IPS-NIHi11 (cell line): Measurements from ENCODE around the gene EYS.
"Not testable (repeated sequence)": the region's sequence is repeated elsewhere in the genome, so short reads cannot be mapped to it uniquely, and the experiment has no call there.

Source experiments
- DNase-seq: peaks from one replicate; pipeline ENCODE4 v3.0.0; 2012; ENCODE audit warnings: mixed read lengths, low spot score

EYS gene

DNA sequence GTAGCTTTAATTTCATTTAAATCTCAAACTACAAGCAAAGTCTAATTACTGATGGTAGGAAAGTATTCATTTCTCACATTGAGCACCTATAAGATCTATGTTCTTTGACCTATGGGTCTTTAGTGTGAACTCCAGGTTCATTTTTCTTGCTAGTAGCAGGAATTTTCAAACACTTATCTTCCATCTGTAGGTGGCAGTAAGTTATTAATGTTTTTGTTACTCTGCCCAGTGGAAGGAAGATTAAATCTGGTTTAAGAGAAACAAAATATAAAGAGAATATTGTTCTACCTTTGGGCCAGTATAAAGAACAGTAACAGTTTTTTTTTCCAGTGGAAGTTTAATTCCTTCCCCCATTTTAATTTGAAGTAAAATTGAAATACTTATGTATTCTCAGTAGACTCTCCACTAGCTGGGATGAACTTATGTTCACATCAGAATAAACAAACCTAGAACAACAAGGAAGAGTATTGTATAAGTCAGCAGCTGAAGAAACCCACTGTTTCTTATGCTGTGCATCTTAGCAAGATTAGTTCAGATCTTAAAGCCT is 1743.2 kb downstream of the EYS start:
- DNase-seq: no peak

DNA sequence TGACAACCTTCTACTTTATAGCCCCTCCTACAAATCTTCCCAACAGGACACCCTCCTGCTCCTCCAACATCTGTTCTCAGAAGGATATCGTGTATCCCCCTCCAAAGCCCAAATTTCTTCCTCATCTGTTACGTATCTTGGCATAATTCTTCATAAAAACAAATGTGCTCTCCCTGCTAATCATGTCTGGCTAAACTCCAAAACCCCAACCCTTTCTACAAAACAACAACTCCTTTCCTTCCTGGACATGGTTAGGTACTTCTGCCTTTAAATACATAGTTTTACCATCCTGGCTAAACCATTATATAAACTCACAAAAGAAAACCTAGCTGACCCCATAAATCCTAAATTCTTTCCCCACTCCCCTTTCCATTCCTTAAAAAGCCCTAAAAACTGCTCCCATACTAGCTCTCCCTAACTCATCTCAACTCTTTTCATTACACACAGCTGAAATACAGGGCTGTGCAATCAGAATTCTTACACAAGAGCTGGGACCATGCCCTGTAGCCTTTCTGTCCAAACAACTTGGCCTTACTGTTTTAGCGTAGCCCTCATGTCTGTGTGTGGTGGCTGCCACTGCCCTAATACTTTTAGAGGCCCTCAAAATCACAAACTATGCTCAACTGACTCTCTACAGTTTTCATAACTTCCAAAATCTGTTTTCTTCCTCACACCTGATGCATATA is 1753.5 kb downstream of the EYS start:
- DNase-seq: not testable (repeated sequence)

DNA sequence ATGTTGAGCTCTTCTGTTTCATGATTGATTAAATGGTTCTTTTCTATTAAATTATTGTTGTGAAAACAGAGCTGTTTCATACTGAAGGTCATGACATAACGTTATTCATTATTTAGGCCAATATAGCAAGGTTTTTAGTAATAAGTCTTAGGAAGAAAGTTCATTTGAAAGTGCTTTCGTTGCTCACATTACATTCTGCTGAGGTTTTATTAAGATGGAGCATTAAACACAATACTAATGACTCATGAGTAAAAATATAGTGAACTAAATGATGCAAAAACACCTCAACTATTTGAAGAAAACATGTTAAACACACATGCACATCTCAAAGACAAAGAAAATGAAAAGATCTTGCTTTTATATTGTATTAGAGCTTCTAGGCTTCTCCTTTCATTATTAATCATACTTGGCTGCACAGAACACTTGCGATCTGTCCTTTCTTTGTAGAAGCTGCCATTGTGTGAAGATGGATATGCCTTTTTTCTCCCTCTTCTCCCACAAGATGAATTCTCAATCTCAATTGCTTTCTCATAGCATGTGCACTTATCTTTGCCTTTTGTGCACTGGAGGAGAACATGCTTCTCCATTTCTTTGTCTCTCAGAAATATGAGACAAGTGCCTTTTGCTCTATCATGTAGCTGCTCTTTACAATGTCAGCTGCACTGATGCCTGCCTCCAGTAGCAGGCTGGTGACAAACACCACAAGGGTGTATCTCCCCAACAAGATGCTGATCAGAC is 1759.1 kb downstream of the EYS start:
- DNase-seq: no peak

DNA sequence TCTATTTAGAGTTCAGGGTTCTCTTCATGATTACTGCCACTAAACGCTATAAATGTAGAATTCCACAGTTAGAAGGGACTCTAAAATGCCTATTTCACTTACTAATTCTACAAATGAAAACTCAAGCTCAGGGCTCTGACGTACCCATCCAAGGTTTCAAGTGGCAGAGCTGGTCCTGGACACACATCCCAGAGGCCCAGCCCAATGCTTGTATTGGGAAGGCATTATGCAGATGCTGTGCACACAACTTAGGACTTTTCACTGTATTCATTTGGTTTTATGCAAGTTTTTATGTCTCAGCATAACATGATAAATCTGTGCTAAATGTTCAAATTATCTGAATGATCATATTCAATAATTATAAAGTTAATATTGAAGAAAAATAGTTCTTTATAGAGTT is 1761.0 kb downstream of the EYS start:
- no peak for DNase-seq

DNA sequence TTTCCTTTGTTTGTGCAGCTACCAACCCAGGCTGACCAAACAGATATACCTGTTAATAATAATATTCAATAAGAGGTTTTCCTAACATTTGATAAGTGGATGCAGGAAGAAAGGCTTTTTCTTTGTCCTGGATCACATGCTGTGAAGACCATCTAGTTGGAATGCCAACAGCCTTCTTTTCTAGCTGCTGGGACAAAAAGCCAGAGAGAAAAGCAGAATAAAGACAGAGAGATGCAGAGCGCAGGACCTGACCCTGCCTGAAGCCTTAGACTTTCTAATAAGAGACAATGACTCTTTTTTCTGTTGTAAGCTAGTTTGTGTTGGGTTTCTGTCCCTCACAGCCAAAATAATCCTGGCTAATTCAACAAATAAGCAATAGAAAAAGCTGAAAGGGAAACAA is 1763.2 kb downstream of the EYS start:
- peak; percentile 46 for DNase-seq

DNA sequence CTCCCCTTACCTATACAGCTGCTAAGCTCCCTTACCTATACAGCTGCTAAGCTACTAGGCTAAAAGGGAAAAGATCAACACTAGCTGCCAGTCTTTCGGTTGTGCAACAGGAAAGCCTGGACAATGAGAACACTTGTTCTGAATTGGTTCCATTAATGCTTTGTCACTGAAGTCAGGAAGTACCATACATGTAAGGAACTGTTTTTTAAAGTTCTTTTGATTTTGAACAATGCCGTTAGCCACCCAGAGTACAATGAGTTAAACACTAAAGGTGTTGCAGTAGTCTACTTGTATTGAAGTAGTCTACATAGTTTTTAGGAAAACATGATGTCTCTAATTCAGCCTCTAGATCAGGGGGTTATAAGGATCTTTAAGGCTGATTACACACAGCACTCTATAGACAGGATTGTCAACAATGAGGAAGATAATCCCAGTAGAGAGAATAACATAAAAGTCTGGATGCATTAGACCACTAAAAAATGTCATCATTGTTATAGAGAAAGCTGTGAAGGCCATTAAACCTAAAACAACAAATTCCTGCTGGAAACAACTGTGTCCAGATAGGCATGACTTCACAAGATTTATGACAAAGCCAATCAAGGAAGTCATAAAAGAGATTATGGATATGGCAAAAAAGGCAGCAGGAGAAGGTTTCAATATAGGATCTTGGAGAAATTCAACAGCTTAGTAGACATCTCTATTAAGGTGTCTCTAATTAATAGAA is 1765.1 kb downstream of the EYS start:
- DNase-seq: no peak

DNA sequence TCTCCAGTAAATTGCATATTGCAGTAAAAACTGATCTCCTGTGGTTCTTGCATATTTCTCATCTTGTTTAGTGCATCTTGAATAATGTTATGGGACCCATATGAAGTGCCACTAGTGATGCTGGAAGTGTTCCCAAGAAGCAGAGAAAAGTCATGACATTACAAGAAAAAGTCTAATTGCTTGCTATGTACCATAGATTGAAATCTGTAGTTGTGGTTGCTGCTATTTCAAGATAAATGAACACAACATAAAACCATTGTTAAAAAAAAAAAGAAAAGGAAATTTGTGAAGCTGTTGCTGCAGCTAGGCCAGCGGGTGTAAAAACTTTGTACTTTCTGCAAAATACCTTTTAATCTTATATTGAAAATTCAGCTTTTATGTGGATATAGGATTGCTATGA is 1767.0 kb downstream of the EYS start:
- DNase-seq: no peak

DNA sequence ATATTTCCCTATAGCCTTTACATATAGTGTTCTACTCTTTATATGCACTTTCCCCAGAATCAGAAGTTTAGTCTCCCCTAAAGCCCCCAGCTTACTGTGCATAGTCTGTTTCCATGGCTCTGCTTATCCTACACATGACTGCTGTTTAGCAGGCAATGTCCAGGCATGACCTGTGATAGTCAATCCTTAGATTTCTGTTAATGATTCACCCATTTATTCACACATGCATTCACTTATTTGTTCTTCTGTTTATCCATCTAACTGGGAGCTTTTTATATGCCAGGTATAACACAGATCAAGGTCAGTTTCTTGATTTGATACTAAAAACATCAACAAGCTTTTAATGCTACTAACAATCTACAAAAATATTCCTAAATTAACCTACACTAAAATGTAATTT is 1770.6 kb downstream of the EYS start:
- no peak for DNase-seq

DNA sequence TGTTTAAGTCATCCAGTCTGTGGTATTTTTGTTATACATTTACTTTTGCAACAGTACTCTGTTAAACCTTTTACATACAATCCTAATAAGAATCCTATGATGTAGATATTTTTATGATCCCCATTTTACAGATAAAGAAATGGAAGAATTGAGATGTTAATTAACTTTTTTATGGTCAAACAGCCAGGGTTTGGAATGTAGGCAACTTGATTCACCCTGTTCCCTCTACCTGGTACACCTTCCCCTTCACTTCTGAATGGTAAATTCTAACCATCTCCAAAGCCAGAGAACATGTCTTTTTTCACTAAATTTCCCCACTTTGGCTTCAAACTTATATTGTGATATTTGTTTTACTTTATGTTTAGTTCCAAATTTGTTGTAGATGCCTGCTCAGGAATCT is 1771.3 kb downstream of the EYS start:
- DNase-seq: no peak

DNA sequence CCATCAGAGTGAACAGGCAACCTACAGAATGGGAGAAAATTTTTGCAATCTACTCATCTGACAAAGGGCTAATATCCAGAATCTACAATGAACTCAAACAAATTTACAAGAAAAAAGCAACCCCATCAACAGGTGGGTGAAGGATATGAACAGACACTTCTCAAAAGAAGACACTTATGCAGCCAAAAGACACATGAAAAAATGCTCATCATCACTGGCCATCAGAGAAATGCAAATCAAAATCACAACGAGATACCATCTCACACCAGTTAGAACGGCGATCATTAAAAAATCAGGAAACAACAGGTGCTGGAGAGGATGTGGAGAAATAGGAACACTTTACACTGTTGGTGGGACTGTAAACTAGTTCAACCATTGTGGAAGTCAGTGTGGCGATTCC is 1773.1 kb downstream of the EYS start:
- not testable (repeated sequence) for DNase-seq

DNA sequence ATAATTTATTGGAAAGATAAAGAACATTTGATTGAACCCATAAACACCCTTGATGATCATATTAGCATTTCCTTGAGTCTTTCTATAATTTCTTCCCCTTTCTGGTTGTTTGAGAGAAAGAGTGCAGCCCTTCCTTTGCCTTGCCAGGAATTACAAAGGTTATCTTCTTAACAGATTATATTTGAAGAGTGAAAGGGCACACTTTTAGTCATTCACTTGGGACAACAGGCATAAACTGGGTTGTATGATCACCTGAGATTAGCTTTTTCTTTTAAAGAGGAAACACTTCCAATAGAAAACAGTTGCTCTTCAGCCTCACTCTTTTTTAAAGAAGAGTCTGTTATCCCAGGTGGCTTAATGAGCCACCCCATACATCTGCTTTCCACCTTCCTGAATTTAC is 1776.2 kb downstream of the EYS start:
- no peak for DNase-seq

DNA sequence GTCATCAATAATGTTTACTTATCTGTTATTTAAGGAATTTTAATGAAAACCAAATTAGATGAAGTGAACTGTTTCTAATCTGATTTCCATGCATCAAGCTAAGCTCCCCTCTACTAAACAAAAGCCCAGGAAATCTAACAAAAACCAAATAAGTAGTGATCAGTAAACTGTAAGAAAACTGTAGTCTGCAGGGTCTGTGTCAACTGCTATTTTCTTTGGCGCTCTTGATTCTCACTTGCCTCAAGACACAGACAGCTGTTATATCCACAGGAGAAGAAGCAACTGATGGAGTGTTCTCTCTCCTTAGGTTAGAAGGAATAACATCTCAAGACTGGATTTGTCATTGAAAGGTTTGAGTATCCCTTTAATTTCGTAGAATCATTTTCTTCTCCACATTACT is 1777.9 kb downstream of the EYS start:
- no peak for DNase-seq

DNA sequence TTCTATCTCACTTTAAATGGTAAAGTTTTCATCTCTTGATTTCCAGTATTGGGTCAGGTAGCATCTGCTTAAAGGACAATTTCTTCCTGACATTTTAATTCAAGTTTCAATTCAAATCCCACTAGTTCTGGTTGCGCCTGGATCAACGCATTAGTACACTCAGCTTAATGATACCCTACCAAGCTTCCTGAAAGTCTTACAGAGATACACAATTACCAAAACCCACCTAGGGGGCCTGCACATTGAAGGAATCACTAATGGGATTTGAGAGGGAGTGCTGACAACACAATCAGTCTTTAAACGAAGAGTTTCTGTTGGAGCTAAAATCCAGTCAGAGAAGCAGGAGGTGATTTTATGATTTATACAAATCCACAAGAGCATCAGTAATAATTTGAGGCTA is 1778.4 kb downstream of the EYS start:
- DNase-seq: no peak

DNA sequence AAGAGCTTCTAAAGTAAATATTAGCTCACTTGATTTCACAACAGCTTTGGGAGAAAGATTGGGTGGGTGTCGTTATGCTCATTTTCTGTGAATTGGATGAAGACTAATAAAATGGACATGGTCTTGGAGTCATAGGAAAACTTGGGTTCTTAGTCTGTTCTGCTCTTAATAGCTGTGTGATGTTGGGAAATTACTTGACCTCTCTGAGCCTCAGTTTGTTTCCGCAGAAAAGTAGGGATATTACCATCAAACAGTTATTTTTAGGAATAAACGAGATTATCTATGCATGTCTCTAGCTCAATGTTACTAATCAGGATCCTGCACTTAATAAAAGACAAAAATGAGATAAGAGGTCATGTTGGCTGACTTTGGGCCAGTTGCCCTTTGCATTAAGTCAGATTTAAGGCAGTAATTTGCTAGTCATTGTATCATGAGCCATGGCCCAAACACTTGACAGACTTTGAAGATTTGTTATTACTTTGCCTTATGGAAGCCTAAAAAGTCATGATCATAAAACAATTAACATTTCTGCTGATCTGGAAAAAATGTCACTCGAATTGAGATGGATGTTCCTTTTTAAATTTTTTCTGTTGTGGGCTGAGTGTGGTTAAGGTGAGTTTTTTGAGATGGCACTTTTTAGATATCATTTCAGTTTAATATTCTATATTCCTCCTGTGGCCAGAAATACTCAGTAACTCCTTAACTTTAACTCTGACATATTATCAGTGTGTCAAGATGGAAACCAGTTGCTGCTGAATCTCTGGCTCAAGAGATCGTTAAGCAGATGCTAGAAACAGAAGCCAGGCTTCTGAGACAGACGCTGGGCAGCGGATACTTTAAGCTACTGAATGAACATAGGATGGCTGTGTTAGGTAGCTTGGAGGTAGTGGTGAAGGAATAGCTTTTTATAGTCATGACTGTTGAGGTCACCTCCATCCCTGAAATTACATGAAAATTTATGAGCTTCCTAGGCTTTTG is 1779.8 kb downstream of the EYS start:
- no peak for DNase-seq

DNA sequence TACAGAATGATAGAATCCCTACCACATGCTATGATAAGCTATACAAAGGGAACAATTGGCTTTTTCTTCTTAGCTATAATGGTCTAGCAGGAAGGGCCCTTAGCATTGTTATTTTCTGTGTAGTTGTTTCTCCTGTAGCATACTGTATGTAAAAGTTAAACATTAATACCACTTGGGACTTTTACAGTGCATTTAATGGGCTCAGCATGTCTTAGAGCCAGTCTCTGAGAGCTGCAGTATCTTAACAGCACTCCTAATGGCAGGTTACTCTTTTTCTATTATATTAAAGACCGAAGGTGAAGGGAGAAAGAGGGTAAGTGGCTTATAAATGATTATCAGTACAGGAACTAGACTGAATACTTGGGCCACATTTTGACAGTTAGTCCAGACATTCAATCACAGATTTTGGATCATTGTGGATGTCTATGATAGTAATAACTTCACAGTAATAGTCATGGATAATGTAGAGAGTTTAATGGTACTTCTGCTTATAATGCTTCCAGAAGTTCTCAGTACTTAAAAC is 1780.7 kb downstream of the EYS start:
- no peak for DNase-seq

DNA sequence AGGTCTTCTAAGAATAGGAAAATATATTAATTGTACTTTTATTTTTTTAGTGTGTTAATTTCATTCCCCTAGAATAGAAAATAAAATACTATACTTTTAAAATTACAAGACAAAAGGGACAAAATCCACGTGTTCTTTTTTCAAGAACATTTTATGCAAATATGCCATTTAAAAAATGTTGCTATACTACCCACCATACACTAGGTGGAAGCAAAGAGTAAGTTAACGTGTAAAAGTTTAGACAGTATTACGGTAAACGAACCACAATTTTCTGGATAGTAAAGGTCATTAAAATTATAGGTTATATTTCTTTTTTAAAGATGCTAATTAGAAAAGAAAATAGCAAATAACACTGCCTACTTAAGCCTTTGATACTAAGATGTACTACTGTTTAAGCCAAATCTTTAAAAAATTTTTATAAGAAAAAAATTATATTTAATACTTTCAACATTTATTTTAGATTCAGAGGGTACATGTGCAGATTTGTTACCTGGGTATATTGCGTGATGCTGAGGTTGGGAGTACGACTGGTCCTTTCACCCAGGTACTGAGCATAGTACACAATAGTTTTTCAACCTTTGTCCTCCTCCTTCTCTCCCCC is 1783.8 kb downstream of the EYS start:
- DNase-seq: peak; percentile 41

DNA sequence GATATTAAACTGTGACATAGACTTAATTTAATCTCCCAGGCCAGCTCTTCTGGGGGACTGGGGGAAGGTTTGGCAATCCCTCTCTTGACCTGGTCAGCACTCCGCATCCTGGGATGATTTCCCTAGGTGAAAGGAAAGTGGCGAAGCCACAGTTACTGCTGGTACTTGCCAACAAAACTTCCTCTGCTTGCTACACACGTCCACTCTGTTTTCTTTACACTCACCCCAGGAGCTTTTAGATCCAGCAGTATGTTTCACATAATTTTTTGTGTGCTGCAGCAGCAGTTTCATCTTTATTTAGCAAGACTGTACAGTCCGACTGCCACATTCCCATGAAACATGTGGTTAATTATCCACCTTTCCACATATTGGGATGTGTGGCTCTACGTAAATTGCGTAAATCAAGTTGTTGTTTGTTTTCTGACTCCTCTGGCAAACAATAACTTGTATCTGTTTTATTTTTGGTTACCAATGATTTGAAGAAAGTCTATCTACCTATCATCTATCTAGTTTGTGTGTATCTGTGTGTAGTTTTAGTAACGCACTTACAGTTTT is 1787.4 kb downstream of the EYS start:
- no peak for DNase-seq

DNA sequence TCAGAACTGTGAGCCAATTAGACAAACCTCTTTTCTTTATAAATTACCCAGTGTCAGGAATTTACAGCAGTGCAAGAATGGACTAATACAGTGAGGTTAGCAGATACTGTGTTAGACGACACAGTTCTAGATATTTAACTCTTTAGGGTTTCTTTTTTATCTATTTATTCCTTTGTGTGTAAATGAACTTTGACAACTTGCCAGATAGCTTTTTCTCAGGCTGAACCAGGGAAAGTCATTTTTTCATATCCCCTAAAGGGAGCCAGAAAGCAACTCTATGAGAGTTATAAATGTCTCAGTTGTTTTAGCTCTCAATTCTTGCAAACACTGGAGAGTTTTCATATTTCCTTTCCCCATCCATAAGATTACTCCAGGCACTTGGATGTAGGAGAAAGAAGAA is 1794.1 kb downstream of the EYS start:
- DNase-seq: no peak

DNA sequence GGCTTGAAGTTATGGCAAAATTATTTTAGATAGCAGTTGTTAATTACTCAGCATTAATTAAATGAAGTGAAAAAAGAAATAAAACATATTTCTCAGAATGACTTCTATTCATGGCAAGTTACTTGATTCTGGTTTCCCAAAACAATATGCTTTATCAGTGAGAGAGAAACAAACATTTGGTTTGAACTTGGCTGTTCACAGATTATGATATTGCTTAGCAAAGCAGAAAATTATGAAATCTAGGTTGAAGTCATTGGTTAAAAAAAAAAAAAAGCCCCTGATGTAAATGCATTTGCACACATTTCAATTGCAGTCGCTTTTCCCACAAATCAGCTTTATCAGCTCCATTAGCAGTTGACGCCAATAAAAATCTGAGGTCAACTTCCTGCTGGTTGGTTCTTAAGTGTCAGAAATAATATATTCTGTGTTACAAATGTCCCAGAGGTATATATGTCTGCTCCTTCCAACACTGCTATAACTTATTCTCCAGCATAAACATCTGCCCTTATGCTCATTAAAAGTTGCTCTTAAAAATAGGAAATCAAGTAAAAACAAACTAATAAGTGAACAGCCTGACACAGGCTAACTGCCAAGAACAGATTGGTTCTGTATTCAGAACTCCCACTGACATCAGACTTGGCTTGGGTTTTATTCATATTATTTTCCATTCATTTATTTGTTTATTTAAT is 1796.0 kb downstream of the EYS start:
- no peak for DNase-seq

DNA sequence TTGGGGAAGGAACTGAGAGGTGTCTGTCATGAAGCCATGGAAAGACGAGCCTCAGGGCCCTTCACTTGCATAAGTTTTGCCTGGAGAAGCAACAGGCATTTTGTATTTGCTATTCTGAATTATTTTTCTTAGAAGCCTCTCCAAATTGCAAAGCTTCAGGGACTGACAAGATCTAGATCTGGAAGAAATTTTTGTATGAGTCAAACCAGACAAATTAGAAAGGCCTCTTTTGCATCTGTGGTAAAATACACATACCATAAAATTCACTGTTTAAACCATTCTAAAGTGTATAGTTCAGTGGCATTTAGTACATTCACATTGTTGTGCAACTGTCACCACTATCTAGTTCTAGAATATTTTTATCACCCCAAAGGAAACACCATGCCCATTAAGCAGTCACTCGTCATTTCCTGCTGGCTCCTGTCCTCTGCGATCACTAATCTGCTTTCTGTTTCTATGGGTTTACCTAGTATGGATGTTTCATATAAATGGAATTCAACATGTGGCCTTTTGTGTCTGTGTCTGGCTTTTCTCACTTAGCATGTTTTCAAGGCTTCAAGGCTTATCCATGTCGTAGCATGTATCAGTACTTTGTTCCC is 1802.3 kb downstream of the EYS start:
- no peak for DNase-seq
